H9 (cell line): ENCODE data around the gene DPH1. TPM values are rescaled to one million over a fixed set of nuclear protein-coding genes. Genes with fewer than 3 reads are reported as not detected.

ENCODE experiments used
- DNase-seq: peaks from one replicate; pipeline ENCODE4 v3.0.0-alpha.2; 2017
- H2AFZ ChIP-seq: one replicate; pipeline ENCODE4 v1.6.1; 2013; ENCODE audit warnings: mild to moderate bottlenecking, low read length, control low read depth, moderate library complexity
- H2AK5ac ChIP-seq: 2 replicates; pipeline ENCODE4 v1.6.1; 2013; ENCODE audit warnings: low read length, control low read depth, mixed read lengths; ENCODE audit not compliant: insufficient read length
- H2BK120ac ChIP-seq: one replicate; pipeline ENCODE4 v1.6.1; 2013; ENCODE audit warnings: low read depth, mild to moderate bottlenecking, low read length, control low read depth, inconsistent platforms; ENCODE audit not compliant: poor library complexity, severe bottlenecking
- H2BK12ac ChIP-seq: 2 replicates; pipeline ENCODE4 v1.6.1; 2013; ENCODE audit warnings: low read length, control low read depth, mixed read lengths, low read depth; ENCODE audit not compliant: insufficient read length
- H2BK15ac ChIP-seq: 2 replicates; pipeline ENCODE4 v1.6.1; 2013; ENCODE audit warnings: low read depth, low read length, control low read depth
- H2BK20ac ChIP-seq: one replicate; pipeline ENCODE4 v1.6.1; 2013; ENCODE audit warnings: low read depth, mild to moderate bottlenecking, low read length, control low read depth, inconsistent platforms; ENCODE audit not compliant: poor library complexity, severe bottlenecking
- H2BK5ac ChIP-seq: 2 replicates; pipeline ENCODE4 v1.6.1; 2013; ENCODE audit warnings: low read length, control low read depth, mixed read lengths; ENCODE audit not compliant: insufficient read length
- H3K14ac ChIP-seq: 2 replicates; pipeline ENCODE4 v1.6.1; 2013; ENCODE audit warnings: low read length, control low read depth; ENCODE audit not compliant: insufficient read depth
- H3K18ac ChIP-seq: 2 replicates; pipeline ENCODE4 v1.6.1; 2013; ENCODE audit warnings: low read depth, mild to moderate bottlenecking, mixed read lengths, low read length, control low read depth; ENCODE audit not compliant: insufficient read length
- H3K23ac ChIP-seq: 2 replicates; pipeline ENCODE4 v1.6.1; 2013; ENCODE audit warnings: low read length, control low read depth, mixed read lengths, low read depth; ENCODE audit not compliant: insufficient read length
- H3K23me2 ChIP-seq: 2 replicates; pipeline ENCODE4 v1.6.1; 2013; ENCODE audit warnings: low read depth, mild to moderate bottlenecking, mixed read lengths, low read length, control low read depth; ENCODE audit not compliant: insufficient read length, poor library complexity, severe bottlenecking
- H3K27ac ChIP-seq: 2 replicates; pipeline ENCODE4 v1.5.1; 2013; ENCODE audit warnings: low read length, control low read depth, mixed read lengths, low read depth; ENCODE audit not compliant: insufficient read length
- H3K27me3 ChIP-seq: 2 replicates; pipeline ENCODE4 v1.6.1; 2013; ENCODE audit warnings: low read length, control low read depth, inconsistent platforms; ENCODE audit not compliant: insufficient read depth
- H3K4ac ChIP-seq: 2 replicates; pipeline ENCODE4 v1.6.1; 2013; ENCODE audit warnings: low read depth, mild to moderate bottlenecking, control low read depth, inconsistent platforms, low read length, moderate library complexity
- H3K4me1 ChIP-seq: 2 replicates; pipeline ENCODE4 v1.6.1; 2013; ENCODE audit warnings: low read length, control low read depth, inconsistent platforms; ENCODE audit not compliant: insufficient read depth
- H3K4me2 ChIP-seq: 2 replicates; pipeline ENCODE4 v1.6.1; 2013; ENCODE audit warnings: low read length, control low read depth, mixed read lengths; ENCODE audit not compliant: insufficient read length, insufficient read depth
- H3K56ac ChIP-seq: 2 replicates; pipeline ENCODE4 v1.6.1; 2013; ENCODE audit warnings: low read depth, mild to moderate bottlenecking, mixed read lengths, low read length, control low read depth; ENCODE audit not compliant: insufficient read length
- H3K79me1 ChIP-seq: 2 replicates; pipeline ENCODE4 v1.6.1; 2013; ENCODE audit warnings: low read depth, mild to moderate bottlenecking, moderate library complexity, low read length, control low read depth, inconsistent platforms; ENCODE audit not compliant: insufficient read depth, poor library complexity, severe bottlenecking
- H3K79me2 ChIP-seq: 2 replicates; pipeline ENCODE4 v1.6.1; 2013; ENCODE audit warnings: low read length, control low read depth, inconsistent platforms; ENCODE audit not compliant: insufficient read depth
- H3K9ac ChIP-seq: 2 replicates; pipeline ENCODE4 v1.6.1; 2013; ENCODE audit warnings: low read length, control low read depth, mixed read lengths; ENCODE audit not compliant: insufficient read length; ENCODE audit errors: extremely low read depth
- H3K9me3 ChIP-seq: one replicate; pipeline ENCODE4 v1.6.1; 2013; ENCODE audit warnings: low read depth, low read length, inconsistent platforms; ENCODE audit not compliant: control insufficient read depth
- H3T11ph ChIP-seq: one replicate; pipeline ENCODE4 v1.6.1; 2013; ENCODE audit warnings: mild to moderate bottlenecking, low read length, control low read depth, inconsistent platforms
- H4K20me1 ChIP-seq: one replicate; pipeline ENCODE4 v1.6.1; 2013; ENCODE audit not compliant: control insufficient read depth, insufficient read length, insufficient read depth
- H4K5ac ChIP-seq: 2 replicates; pipeline ENCODE4 v1.6.1; 2013; ENCODE audit warnings: low read depth, mild to moderate bottlenecking, mixed read lengths, low read length, control low read depth; ENCODE audit not compliant: insufficient read length
- H4K8ac ChIP-seq: replicated peaks from 2 replicates; pipeline ENCODE4 v1.6.1; 2013; ENCODE audit warnings: low read length, control low read depth, mixed read lengths, low read depth; ENCODE audit not compliant: insufficient read length
- H4K91ac ChIP-seq: 2 replicates; pipeline ENCODE4 v1.6.1; 2013; ENCODE audit warnings: low read depth, mild to moderate bottlenecking, moderate library complexity, mixed read lengths, low read length, control low read depth; ENCODE audit not compliant: insufficient read length
- H3K27ac Mint-ChIP-seq, 3 experiments: 2 replicates in 2 of 3; 3 replicates in 1 of 3; pipeline ENCODE4 v1.8.0; 2020 to 2021; ENCODE audit warnings: mixed read lengths in 3 of 3, mild to moderate bottlenecking in 1 of 3, moderate library complexity in 1 of 3
- H3K27me3 Mint-ChIP-seq: 2 replicates; pipeline ENCODE4 v1.8.0; 2021; ENCODE audit warnings: low read depth, mild to moderate bottlenecking, moderate library complexity, mixed read lengths
- H3K36me3 Mint-ChIP-seq, 3 experiments: 2 replicates in 2 of 3; 3 replicates in 1 of 3; pipeline ENCODE4 v1.8.0; 2020 to 2021; ENCODE audit warnings: low read depth in 3 of 3, mixed read lengths in 3 of 3; ENCODE audit not compliant: insufficient read depth in 1 of 3
- H3K4me1 Mint-ChIP-seq, 2 experiments: 2 replicates each; pipeline ENCODE4 v1.8.0; 2020; ENCODE audit warnings: mixed read lengths in 2 of 2
- H3K4me3 Mint-ChIP-seq, 2 experiments: 2 replicates in 1 of 2; 3 replicates in 1 of 2; pipeline ENCODE4 v1.8.0; 2020 to 2021; ENCODE audit warnings: mild to moderate bottlenecking in 2 of 2, mixed read lengths in 2 of 2, moderate library complexity in 1 of 2
- H3K9me3 Mint-ChIP-seq, 2 experiments: 2 replicates in 1 of 2; 3 replicates in 1 of 2; pipeline ENCODE4 v1.8.0; 2020; ENCODE audit warnings: mild to moderate bottlenecking in 2 of 2, mixed read lengths in 2 of 2, moderate library complexity in 1 of 2
- CTCF ChIP-seq: fragments of 200-600 bp; sonication (generic); conservative IDR thresholded peaks from 3 replicates; pipeline ENCODE4 v1.8.0; 2021; ENCODE audit warnings: antibody characterized with exemption, mild to moderate bottlenecking
- WGBS: extraction: QIAGEN DNeasy Blood & Tissue Kit; methylation state at CpG from one replicate; pipeline ENCODE4 v1.1.7; 2013; ENCODE audit warnings: missing lambda C conversion rate, low lambda C conversion rate, mixed read lengths; ENCODE audit not compliant: insufficient read length; ENCODE audit errors: extremely low coverage; 5-methylcytosine and 5-hydroxymethylcytosine counted together
- total RNA-seq: library from RNA; stranded (reverse); gene quantifications from 2 replicates; pipeline ENCODE4 v1.2.1, GENCODE V29; 2021

The DPH1 gene
- total RNA-seq, 1 experiment from 2014 or later = 27.5 TPM

GRCh38 chr17:2076087-2076984 is 46.4 kb downstream of the DPH1 start:
- H2AFZ ChIP-seq = no peak overlapping the region
- H3K9me3 Mint-ChIP-seq = no peaks in the 10 kb centered on the region

More at GRCh38 chr17:2076087-2076984, 46.4 kb downstream of the DPH1 start:
- Histone ChIP-seq H3K27ac (no peak overlapping the region), H3K23ac (no peak overlapping the region), H3T11ph (no peak overlapping the region), H3K27me3 (no peaks in the 10 kb centered on the region), H2BK20ac (no peak overlapping the region), H3K4me2 (no peak overlapping the region), H4K8ac (no peak overlapping the region), H4K91ac (no peak overlapping the region), H2BK5ac (no peak overlapping the region), H3K14ac (no peak overlapping the region), H3K9ac (no peak overlapping the region), H2AK5ac (no peak overlapping the region), H3K79me1 (no peaks in the 10 kb centered on the region), H3K18ac (no peak overlapping the region), H2BK120ac (no peak overlapping the region), H3K56ac (no peak overlapping the region), H3K4me1 (no peaks in the 10 kb centered on the region), H2BK12ac (no peak overlapping the region), H2BK15ac (no peak overlapping the region), H3K79me2 (no peaks in the 10 kb centered on the region), H4K20me1 (no peaks in the 10 kb centered on the region), H3K4ac (no peak overlapping the region), H3K9me3 (no peaks in the 10 kb centered on the region), H4K5ac (no peak overlapping the region), H3K23me2 (no peaks in the 10 kb centered on the region)
- H3K36me3 Mint-ChIP-seq = peaks cover 5 to 37% (median 17%) of the 10 kb centered on the region in 3 experiments
- no peak for DNase-seq
- TF ChIP-seq CTCF = no peak
- WGBS = no CpG with 5 or more reads among the region's 17 CpGs
- H3K27ac Mint-ChIP-seq = peak overlapping the region in 2 of 3 experiments; percentile 68 to 88; a peak in 4 of 7 replicates
- H3K27me3 Mint-ChIP-seq = no peaks in the 10 kb centered on the region
- peaks cover 5 to 19% of the 10 kb centered on the region in 2 experiments for H3K4me1 Mint-ChIP-seq
- no peak overlapping the region for H3K4me3 Mint-ChIP-seq
